Coronary artery (tissue), 2 donors: ENCODE measurements around the gene HNRNPA0.

ENCODE experiments used
- DNase-seq: peaks from one replicate; pipeline ENCODE4 v3.0.0-alpha.2; 2017; ENCODE audit warnings: low spot score
- H3K27ac ChIP-seq, 2 donors: fragments of 200-600 bp; sonication (generic); one replicate each; pipeline ENCODE4 v1.5.1; 2016 to 2019
- H3K4me3 ChIP-seq: fragments of 200-600 bp; sonication (generic); 2 replicates; pipeline ENCODE4 v1.5.1; 2016; ENCODE audit warnings: mild to moderate bottlenecking, moderate library complexity
- TF ChIP-seq, protein P1 (sequence below): fragments of 200-600 bp; sonication (generic); IDR thresholded peaks from one replicate; pipeline ENCODE4 v1.5.1; 2019; ENCODE audit warnings: antibody characterized with exemption

The HNRNPA0 gene

DNA sequence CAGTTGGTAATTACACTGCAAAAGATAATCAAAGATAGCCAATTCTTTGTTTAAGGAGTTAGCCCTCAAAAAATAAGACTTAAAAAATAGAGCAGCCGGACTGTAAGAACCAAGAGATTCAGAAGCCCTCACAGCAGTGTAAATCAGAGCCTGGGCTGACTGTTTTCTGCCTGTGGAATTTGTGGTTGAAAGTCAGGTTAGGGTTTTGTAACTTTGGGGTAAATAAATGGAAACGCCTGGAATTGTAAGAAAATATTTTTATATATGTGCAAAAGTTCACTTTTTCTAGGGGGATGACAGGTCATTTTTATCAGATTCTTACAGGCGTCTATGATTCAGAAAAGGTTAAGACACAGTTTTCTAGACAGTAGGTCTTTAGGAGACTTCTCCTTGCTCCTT is 53.9 kb downstream of the HNRNPA0 start:
- H3K27ac ChIP-seq, result no peak overlapping the region
- DNase-seq, result no peak
- TF ChIP-seq, protein P1, sequence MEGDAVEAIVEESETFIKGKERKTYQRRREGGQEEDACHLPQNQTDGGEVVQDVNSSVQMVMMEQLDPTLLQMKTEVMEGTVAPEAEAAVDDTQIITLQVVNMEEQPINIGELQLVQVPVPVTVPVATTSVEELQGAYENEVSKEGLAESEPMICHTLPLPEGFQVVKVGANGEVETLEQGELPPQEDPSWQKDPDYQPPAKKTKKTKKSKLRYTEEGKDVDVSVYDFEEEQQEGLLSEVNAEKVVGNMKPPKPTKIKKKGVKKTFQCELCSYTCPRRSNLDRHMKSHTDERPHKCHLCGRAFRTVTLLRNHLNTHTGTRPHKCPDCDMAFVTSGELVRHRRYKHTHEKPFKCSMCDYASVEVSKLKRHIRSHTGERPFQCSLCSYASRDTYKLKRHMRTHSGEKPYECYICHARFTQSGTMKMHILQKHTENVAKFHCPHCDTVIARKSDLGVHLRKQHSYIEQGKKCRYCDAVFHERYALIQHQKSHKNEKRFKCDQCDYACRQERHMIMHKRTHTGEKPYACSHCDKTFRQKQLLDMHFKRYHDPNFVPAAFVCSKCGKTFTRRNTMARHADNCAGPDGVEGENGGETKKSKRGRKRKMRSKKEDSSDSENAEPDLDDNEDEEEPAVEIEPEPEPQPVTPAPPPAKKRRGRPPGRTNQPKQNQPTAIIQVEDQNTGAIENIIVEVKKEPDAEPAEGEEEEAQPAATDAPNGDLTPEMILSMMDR, result no peak
- H3K4me3 ChIP-seq, result no peak overlapping the region

DNA sequence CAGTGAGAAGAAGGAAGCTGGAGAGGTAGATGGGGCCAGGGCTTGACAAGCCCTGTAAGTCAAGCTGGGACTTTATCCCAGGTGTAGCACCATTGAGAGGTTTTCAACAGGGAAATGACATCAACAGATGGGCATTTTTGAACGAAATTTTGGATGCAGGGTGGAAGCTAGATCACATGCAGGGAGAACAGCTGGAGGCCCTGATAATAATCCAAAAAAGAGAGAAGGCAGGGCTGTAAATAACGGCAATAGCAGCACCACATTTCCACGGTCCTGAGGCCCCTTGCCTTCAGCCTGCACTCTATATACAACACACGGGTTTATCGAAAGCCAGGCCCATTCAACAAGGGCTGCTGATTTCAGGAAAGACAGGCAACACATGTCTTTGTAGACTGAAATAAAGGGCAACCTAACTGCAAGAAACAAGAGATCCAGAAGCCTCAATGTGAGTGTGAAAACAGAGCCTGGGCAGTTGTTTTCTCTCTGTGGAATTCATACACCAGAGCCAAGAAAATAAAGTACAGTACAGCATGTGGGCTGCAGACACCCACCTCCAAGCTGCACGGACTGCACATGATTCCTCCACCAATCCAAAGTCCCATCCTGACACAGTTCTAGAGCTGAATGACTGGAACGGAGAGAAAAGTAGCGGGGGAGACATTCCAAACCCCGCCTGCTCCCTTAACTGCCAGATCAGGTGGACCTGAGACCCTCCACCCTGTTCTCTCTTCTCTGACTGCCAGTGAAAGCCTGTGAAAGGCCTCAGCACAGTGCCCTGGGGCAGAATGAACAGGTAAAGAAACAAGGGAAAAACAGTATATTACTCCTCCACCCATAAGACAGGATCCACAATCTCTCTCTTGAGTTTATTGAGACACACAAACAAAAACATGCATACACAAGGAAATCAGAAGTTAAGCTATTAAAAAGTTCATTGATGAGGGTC is 54.6 kb downstream of the HNRNPA0 start:
- H3K27ac ChIP-seq, result no peak overlapping the region
- DNase-seq, result no peak
- TF ChIP-seq, protein P1, result no peak
- no peak overlapping the region for H3K4me3 ChIP-seq

DNA sequence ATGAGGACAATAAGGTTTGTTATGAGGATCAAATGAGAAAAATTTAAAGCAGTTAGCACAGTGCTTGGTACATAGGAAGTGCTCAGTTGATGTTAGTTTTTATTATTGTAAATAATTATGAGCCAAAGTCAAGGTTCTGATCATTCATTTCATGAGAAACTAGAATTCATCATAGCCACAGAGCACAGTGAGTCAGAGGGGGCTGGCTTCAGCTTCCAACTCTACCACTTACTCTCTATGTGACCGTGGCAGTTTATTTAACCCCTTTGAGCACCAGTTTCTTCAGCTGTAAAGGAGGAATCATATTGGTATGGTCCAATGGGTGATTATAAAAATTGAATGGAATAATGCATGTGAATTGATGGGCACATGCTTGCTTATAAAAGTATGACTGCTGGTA is 57.7 kb downstream of the HNRNPA0 start:
- TF ChIP-seq, protein P1, result no peak
- no peak for DNase-seq
- Histone ChIP-seq H3K4me3 (no peak overlapping the region), H3K27ac (no peak overlapping the region)

DNA sequence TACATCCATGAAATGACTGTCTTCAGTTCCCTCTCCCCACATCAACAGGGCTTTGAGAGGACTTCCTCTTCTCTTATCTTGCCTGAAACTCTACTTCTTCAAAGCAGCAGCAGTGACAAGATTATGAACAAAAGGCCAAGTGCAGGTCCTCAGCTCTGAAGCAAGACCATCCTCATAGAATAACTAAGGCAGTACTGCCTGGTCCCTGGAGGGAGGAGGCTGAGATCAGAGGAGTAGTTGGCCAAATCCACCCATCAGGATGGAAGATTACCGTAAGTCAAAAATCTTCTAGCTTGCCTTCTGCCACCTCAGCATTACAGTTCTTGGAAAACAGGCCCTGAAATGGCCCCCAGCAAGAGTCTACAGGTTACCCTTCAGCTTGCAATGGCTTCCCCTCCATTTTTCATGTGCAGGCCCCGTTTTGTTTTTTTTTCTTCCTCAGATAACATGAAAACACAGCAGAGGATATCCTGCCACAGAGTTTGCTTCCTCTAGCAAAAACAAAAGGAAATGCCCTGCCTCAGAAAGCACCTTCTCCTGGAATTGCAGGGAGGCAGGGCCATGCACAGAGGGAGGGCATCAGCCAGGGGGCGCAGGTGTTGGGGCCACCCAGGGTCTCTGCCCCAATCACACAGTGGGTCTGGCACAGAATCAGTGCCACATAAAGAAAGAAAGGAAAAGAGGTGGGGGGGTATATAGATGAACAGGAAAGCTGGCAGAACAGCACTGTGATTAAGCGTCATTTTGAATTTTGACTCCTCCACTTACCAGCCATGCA is 58.3 kb downstream of the HNRNPA0 start:
- TF ChIP-seq, protein P1, result no peak
- H3K27ac ChIP-seq, result peak overlapping the region in 1 of 2 donors; percentile 13
- H3K4me3 ChIP-seq, result no peak overlapping the region
- no peak for DNase-seq
